OCI-LY1 (cell line): ENCODE data around the gene ATG7.

Source experiments
- H2AFZ ChIP-seq: fragments of 200-600 bp; sonication (generic), shearing (Covaris generic); 2 replicates; pipeline ENCODE4 v1.6.0; 2014; ENCODE audit warnings: antibody characterized with exemption, mild to moderate bottlenecking, low read length
- H3F3A ChIP-seq: fragments of 200-600 bp; sonication (generic), shearing (Covaris generic); 2 replicates; pipeline ENCODE4 v1.6.0; 2014; ENCODE audit warnings: mild to moderate bottlenecking, antibody characterized with exemption, low read length, moderate library complexity; ENCODE audit not compliant: insufficient read depth
- H3K27ac ChIP-seq: fragments of 200-600 bp; sonication (generic); 2 replicates; pipeline ENCODE4 v1.5.1; 2014; ENCODE audit warnings: low read length, mixed run types, mild to moderate bottlenecking, low read depth; ENCODE audit not compliant: poor library complexity, severe bottlenecking
- H3K27me3 ChIP-seq: fragments of 200-600 bp; sonication (generic); 2 replicates; pipeline ENCODE4 v1.6.0; 2014; ENCODE audit warnings: antibody characterized with exemption, mild to moderate bottlenecking, low read length, moderate library complexity; ENCODE audit not compliant: insufficient read depth
- H3K36me3 ChIP-seq: fragments of 200-600 bp; sonication (generic); 2 replicates; pipeline ENCODE4 v1.6.1; 2014; ENCODE audit warnings: mild to moderate bottlenecking, antibody characterized with exemption, low read length, moderate library complexity, mixed read lengths; ENCODE audit not compliant: insufficient read depth
- H3K4me1 ChIP-seq: fragments of 200-600 bp; sonication (generic); 2 replicates; pipeline ENCODE4 v1.5.1; 2014; ENCODE audit warnings: mild to moderate bottlenecking, low read length, moderate library complexity; ENCODE audit not compliant: insufficient read depth, severe bottlenecking
- H3K4me2 ChIP-seq: fragments of 200-600 bp; sonication (generic), shearing (Covaris generic); 2 replicates; pipeline ENCODE4 v1.6.1; 2014; ENCODE audit warnings: low read length
- H3K4me3 ChIP-seq: fragments of 200-600 bp; sonication (generic); 2 replicates; pipeline ENCODE4 v1.5.1; 2014; ENCODE audit warnings: low read length, low read depth, mild to moderate bottlenecking, mixed read lengths; ENCODE audit not compliant: poor library complexity, severe bottlenecking
- H3K79me2 ChIP-seq: fragments of 200-600 bp; shearing (Covaris generic); 2 replicates; pipeline ENCODE4 v1.6.1; 2016; ENCODE audit warnings: mixed run types, low read length, mixed read lengths; ENCODE audit not compliant: insufficient read depth
- H3K9ac ChIP-seq: fragments of 200-600 bp; sonication (generic), shearing (Covaris generic); 2 replicates; pipeline ENCODE4 v1.6.1; 2014; ENCODE audit warnings: mild to moderate bottlenecking, low read length, mixed read lengths
- H3K9me2 ChIP-seq: fragments of 200-600 bp; sonication (generic), shearing (Covaris generic); 2 replicates; pipeline ENCODE4 v1.6.1; 2014; ENCODE audit warnings: low read depth, mild to moderate bottlenecking, low read length, mixed read lengths
- H3K9me3 ChIP-seq: fragments of 200-600 bp; shearing (Covaris generic); 2 replicates; pipeline ENCODE4 v1.6.1; 2014; ENCODE audit warnings: low read length, mixed read lengths
- H4K20me1 ChIP-seq: fragments of 200-600 bp; sonication (generic), shearing (Covaris generic); 2 replicates; pipeline ENCODE4 v1.6.0; 2016; ENCODE audit warnings: mild to moderate bottlenecking, low read length; ENCODE audit not compliant: insufficient read depth
- CTCF ChIP-seq: fragments of 200-600 bp; sonication (generic), shearing (Covaris generic); IDR thresholded peaks from 2 replicates; pipeline ENCODE4 v1.5.1; 2017; ENCODE audit warnings: mild to moderate bottlenecking, antibody characterized with exemption, low read length, moderate library complexity, mixed read lengths
- EZH2 ChIP-seq: fragments of 200-600 bp; sonication (generic), shearing (Covaris generic); IDR thresholded peaks from 2 replicates; pipeline ENCODE4 v1.8.0; 2017; ENCODE audit warnings: borderline replicate concordance, mixed run types, mild to moderate bottlenecking, antibody characterized with exemption, low read length, moderate library complexity, mixed read lengths

Gene ATG7

DNA sequence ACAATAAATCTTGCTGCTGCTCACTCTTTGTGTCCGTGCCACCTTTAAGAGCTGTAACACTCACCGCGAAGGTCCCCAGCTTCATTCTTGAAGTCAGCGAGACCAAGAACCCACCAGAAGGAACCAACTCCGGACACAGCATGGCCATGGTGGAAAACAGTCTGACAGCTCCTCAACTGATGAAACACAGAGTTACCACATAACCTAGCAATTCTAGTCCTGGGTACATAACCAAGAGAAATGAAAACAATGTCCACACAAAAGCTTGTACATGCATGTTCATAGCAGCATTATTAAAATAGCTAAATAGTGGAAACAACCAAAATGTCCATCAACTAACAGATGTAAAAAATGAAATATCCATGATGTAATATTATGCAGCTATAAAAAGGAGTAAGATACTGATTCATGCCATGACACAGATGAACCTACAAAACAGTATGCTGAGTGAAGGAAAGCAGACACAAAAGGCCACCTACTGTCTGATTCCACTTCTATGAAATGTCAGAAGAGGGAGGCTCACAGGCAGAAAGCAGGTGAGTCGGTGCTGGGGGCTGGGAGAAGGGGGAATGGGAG is 334.8 kb downstream of the ATG7 start:
- Histone ChIP-seq H3K27me3 (no peaks in the 10 kb centered on the region), H3K36me3 (peaks cover 16% of the 10 kb centered on the region), H4K20me1 (no peaks in the 10 kb centered on the region), H3K4me3 (no peak overlapping the region), H3K27ac (peak overlapping the region; percentile 46), H3F3A (peaks cover 15% of the 10 kb centered on the region; the same call in 1 of the 2 replicates), H3K4me1 (peaks cover 97% of the 10 kb centered on the region), H3K9me3 (no peaks in the 10 kb centered on the region), H3K9ac (no peak overlapping the region), H3K79me2 (peaks cover 49% of the 10 kb centered on the region), H3K9me2 (no peaks in the 10 kb centered on the region), H2AFZ (no peak overlapping the region), H3K4me2 (no peak overlapping the region)
- TF ChIP-seq EZH2 (no peak), CTCF (no peak)
